H9 (cell line): ENCODE data around the gene MYB. TPM values are rescaled to one million over a fixed set of nuclear protein-coding genes. Genes with fewer than 3 reads are reported as not detected.

Experiments used
- DNase-seq: peaks from one replicate; pipeline ENCODE4 v3.0.0-alpha.2; 2017
- H2AFZ ChIP-seq: one replicate; pipeline ENCODE4 v1.6.1; 2013; ENCODE audit warnings: mild to moderate bottlenecking, low read length, control low read depth, moderate library complexity
- H2AK5ac ChIP-seq: 2 replicates; pipeline ENCODE4 v1.6.1; 2013; ENCODE audit warnings: low read length, control low read depth, mixed read lengths; ENCODE audit not compliant: insufficient read length
- H2BK120ac ChIP-seq: one replicate; pipeline ENCODE4 v1.6.1; 2013; ENCODE audit warnings: low read depth, mild to moderate bottlenecking, low read length, control low read depth, inconsistent platforms; ENCODE audit not compliant: poor library complexity, severe bottlenecking
- H2BK12ac ChIP-seq: 2 replicates; pipeline ENCODE4 v1.6.1; 2013; ENCODE audit warnings: low read length, control low read depth, mixed read lengths, low read depth; ENCODE audit not compliant: insufficient read length
- H2BK15ac ChIP-seq: 2 replicates; pipeline ENCODE4 v1.6.1; 2013; ENCODE audit warnings: low read depth, low read length, control low read depth
- H2BK20ac ChIP-seq: one replicate; pipeline ENCODE4 v1.6.1; 2013; ENCODE audit warnings: low read depth, mild to moderate bottlenecking, low read length, control low read depth, inconsistent platforms; ENCODE audit not compliant: poor library complexity, severe bottlenecking
- H2BK5ac ChIP-seq: 2 replicates; pipeline ENCODE4 v1.6.1; 2013; ENCODE audit warnings: low read length, control low read depth, mixed read lengths; ENCODE audit not compliant: insufficient read length
- H3K14ac ChIP-seq: 2 replicates; pipeline ENCODE4 v1.6.1; 2013; ENCODE audit warnings: low read length, control low read depth; ENCODE audit not compliant: insufficient read depth
- H3K18ac ChIP-seq: 2 replicates; pipeline ENCODE4 v1.6.1; 2013; ENCODE audit warnings: low read depth, mild to moderate bottlenecking, mixed read lengths, low read length, control low read depth; ENCODE audit not compliant: insufficient read length
- H3K23ac ChIP-seq: 2 replicates; pipeline ENCODE4 v1.6.1; 2013; ENCODE audit warnings: low read length, control low read depth, mixed read lengths, low read depth; ENCODE audit not compliant: insufficient read length
- H3K23me2 ChIP-seq: 2 replicates; pipeline ENCODE4 v1.6.1; 2013; ENCODE audit warnings: low read depth, mild to moderate bottlenecking, mixed read lengths, low read length, control low read depth; ENCODE audit not compliant: insufficient read length, poor library complexity, severe bottlenecking
- H3K27ac ChIP-seq: 2 replicates; pipeline ENCODE4 v1.5.1; 2013; ENCODE audit warnings: low read length, control low read depth, mixed read lengths, low read depth; ENCODE audit not compliant: insufficient read length
- H3K27me3 ChIP-seq: 2 replicates; pipeline ENCODE4 v1.6.1; 2013; ENCODE audit warnings: low read length, control low read depth, inconsistent platforms; ENCODE audit not compliant: insufficient read depth
- H3K4ac ChIP-seq: 2 replicates; pipeline ENCODE4 v1.6.1; 2013; ENCODE audit warnings: low read depth, mild to moderate bottlenecking, control low read depth, inconsistent platforms, low read length, moderate library complexity
- H3K4me1 ChIP-seq: 2 replicates; pipeline ENCODE4 v1.6.1; 2013; ENCODE audit warnings: low read length, control low read depth, inconsistent platforms; ENCODE audit not compliant: insufficient read depth
- H3K4me2 ChIP-seq: 2 replicates; pipeline ENCODE4 v1.6.1; 2013; ENCODE audit warnings: low read length, control low read depth, mixed read lengths; ENCODE audit not compliant: insufficient read length, insufficient read depth
- H3K56ac ChIP-seq: 2 replicates; pipeline ENCODE4 v1.6.1; 2013; ENCODE audit warnings: low read depth, mild to moderate bottlenecking, mixed read lengths, low read length, control low read depth; ENCODE audit not compliant: insufficient read length
- H3K79me1 ChIP-seq: 2 replicates; pipeline ENCODE4 v1.6.1; 2013; ENCODE audit warnings: low read depth, mild to moderate bottlenecking, moderate library complexity, low read length, control low read depth, inconsistent platforms; ENCODE audit not compliant: insufficient read depth, poor library complexity, severe bottlenecking
- H3K79me2 ChIP-seq: 2 replicates; pipeline ENCODE4 v1.6.1; 2013; ENCODE audit warnings: low read length, control low read depth, inconsistent platforms; ENCODE audit not compliant: insufficient read depth
- H3K9ac ChIP-seq: 2 replicates; pipeline ENCODE4 v1.6.1; 2013; ENCODE audit warnings: low read length, control low read depth, mixed read lengths; ENCODE audit not compliant: insufficient read length; ENCODE audit errors: extremely low read depth
- H3K9me3 ChIP-seq: one replicate; pipeline ENCODE4 v1.6.1; 2013; ENCODE audit warnings: low read depth, low read length, inconsistent platforms; ENCODE audit not compliant: control insufficient read depth
- H3T11ph ChIP-seq: one replicate; pipeline ENCODE4 v1.6.1; 2013; ENCODE audit warnings: mild to moderate bottlenecking, low read length, control low read depth, inconsistent platforms
- H4K20me1 ChIP-seq: one replicate; pipeline ENCODE4 v1.6.1; 2013; ENCODE audit not compliant: control insufficient read depth, insufficient read length, insufficient read depth
- H4K5ac ChIP-seq: 2 replicates; pipeline ENCODE4 v1.6.1; 2013; ENCODE audit warnings: low read depth, mild to moderate bottlenecking, mixed read lengths, low read length, control low read depth; ENCODE audit not compliant: insufficient read length
- H4K8ac ChIP-seq: replicated peaks from 2 replicates; pipeline ENCODE4 v1.6.1; 2013; ENCODE audit warnings: low read length, control low read depth, mixed read lengths, low read depth; ENCODE audit not compliant: insufficient read length
- H4K91ac ChIP-seq: 2 replicates; pipeline ENCODE4 v1.6.1; 2013; ENCODE audit warnings: low read depth, mild to moderate bottlenecking, moderate library complexity, mixed read lengths, low read length, control low read depth; ENCODE audit not compliant: insufficient read length
- H3K27ac Mint-ChIP-seq, 3 experiments: 2 replicates in 2 of 3; 3 replicates in 1 of 3; pipeline ENCODE4 v1.8.0; 2020 to 2021; ENCODE audit warnings: mixed read lengths in 3 of 3, mild to moderate bottlenecking in 1 of 3, moderate library complexity in 1 of 3
- H3K27me3 Mint-ChIP-seq: 2 replicates; pipeline ENCODE4 v1.8.0; 2021; ENCODE audit warnings: low read depth, mild to moderate bottlenecking, moderate library complexity, mixed read lengths
- H3K36me3 Mint-ChIP-seq, 3 experiments: 2 replicates in 2 of 3; 3 replicates in 1 of 3; pipeline ENCODE4 v1.8.0; 2020 to 2021; ENCODE audit warnings: low read depth in 3 of 3, mixed read lengths in 3 of 3; ENCODE audit not compliant: insufficient read depth in 1 of 3
- H3K4me1 Mint-ChIP-seq, 2 experiments: 2 replicates each; pipeline ENCODE4 v1.8.0; 2020; ENCODE audit warnings: mixed read lengths in 2 of 2
- H3K4me3 Mint-ChIP-seq, 2 experiments: 2 replicates in 1 of 2; 3 replicates in 1 of 2; pipeline ENCODE4 v1.8.0; 2020 to 2021; ENCODE audit warnings: mild to moderate bottlenecking in 2 of 2, mixed read lengths in 2 of 2, moderate library complexity in 1 of 2
- H3K9me3 Mint-ChIP-seq, 2 experiments: 2 replicates in 1 of 2; 3 replicates in 1 of 2; pipeline ENCODE4 v1.8.0; 2020; ENCODE audit warnings: mild to moderate bottlenecking in 2 of 2, mixed read lengths in 2 of 2, moderate library complexity in 1 of 2
- WGBS: extraction: QIAGEN DNeasy Blood & Tissue Kit; methylation state at CpG from one replicate; pipeline ENCODE4 v1.1.7; 2013; ENCODE audit warnings: missing lambda C conversion rate, low lambda C conversion rate, mixed read lengths; ENCODE audit not compliant: insufficient read length; ENCODE audit errors: extremely low coverage; 5-methylcytosine and 5-hydroxymethylcytosine counted together
- total RNA-seq: library from RNA; stranded (reverse); gene quantifications from 2 replicates; pipeline ENCODE4 v1.2.1, GENCODE V29; 2021
- TF ChIP-seq, protein P1 (sequence below): fragments of 200-600 bp; sonication (generic); conservative IDR thresholded peaks from 3 replicates; pipeline ENCODE4 v1.8.0; 2021; ENCODE audit warnings: antibody characterized with exemption, mild to moderate bottlenecking

Gene MYB
- total RNA-seq, 1 experiment from 2014 or later: 5.8 TPM

DNA sequence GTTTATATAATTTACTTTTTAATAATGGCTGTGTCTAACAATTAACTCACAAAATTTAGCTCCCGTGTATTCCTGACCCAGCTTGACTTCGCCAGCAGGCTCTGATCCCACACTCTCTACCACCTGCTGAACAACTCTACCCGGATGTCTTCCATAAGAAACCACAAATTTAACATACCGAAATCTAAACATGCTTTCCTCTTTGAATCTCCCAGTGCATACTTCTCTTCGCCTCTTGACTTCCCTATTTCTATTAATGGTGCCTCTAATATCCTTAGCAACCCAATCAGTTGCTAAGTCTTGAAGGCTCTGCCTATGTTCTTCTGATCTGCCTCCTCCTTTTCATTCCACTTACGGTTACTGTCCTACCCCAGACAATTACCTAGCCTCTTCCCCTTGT is 4.6 kb upstream of the MYB start:
- Histone ChIP-seq H2BK20ac (no peak overlapping the region), H2BK12ac (no peak overlapping the region), H2BK15ac (no peak overlapping the region), H2AK5ac (no peak overlapping the region), H2BK120ac (no peak overlapping the region), H3K23me2 (peaks cover 7% of the 10 kb centered on the region), H4K5ac (no peak overlapping the region), H3K27ac (no peak overlapping the region), H3K4me2 (no peak overlapping the region), H3K4ac (no peak overlapping the region), H4K20me1 (no peaks in the 10 kb centered on the region), H3K23ac (no peak overlapping the region), H3T11ph (no peak overlapping the region), H4K8ac (no peak overlapping the region), H3K18ac (no peak overlapping the region), H3K79me1 (no peaks in the 10 kb centered on the region), H3K9me3 (no peaks in the 10 kb centered on the region), H4K91ac (no peak overlapping the region), H3K14ac (no peak overlapping the region), H3K9ac (no peak overlapping the region), H2AFZ (no peak overlapping the region), H3K27me3 (no peaks in the 10 kb centered on the region; the same call in 1 of the 2 replicates), H3K56ac (no peak overlapping the region), H2BK5ac (no peak overlapping the region), H3K4me1 (no peaks in the 10 kb centered on the region), H3K79me2 (no peaks in the 10 kb centered on the region)
- Mint-ChIP-seq H3K4me1 (peaks cover 4% of the 10 kb centered on the region in 2 experiments), H3K4me3 (no peak overlapping the region), H3K27me3 (peaks cover 16% of the 10 kb centered on the region), H3K36me3 (no peaks in the 10 kb centered on the region), H3K27ac (no peak overlapping the region), H3K9me3 (no peaks in the 10 kb centered on the region)
- WGBS: no CpG with 5 or more reads among the region's 6 CpGs
- TF ChIP-seq, protein P1, sequence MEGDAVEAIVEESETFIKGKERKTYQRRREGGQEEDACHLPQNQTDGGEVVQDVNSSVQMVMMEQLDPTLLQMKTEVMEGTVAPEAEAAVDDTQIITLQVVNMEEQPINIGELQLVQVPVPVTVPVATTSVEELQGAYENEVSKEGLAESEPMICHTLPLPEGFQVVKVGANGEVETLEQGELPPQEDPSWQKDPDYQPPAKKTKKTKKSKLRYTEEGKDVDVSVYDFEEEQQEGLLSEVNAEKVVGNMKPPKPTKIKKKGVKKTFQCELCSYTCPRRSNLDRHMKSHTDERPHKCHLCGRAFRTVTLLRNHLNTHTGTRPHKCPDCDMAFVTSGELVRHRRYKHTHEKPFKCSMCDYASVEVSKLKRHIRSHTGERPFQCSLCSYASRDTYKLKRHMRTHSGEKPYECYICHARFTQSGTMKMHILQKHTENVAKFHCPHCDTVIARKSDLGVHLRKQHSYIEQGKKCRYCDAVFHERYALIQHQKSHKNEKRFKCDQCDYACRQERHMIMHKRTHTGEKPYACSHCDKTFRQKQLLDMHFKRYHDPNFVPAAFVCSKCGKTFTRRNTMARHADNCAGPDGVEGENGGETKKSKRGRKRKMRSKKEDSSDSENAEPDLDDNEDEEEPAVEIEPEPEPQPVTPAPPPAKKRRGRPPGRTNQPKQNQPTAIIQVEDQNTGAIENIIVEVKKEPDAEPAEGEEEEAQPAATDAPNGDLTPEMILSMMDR: no peak
- DNase-seq: no peak
